Measurements from ENCODE around the gene GRIP2.

DNA sequence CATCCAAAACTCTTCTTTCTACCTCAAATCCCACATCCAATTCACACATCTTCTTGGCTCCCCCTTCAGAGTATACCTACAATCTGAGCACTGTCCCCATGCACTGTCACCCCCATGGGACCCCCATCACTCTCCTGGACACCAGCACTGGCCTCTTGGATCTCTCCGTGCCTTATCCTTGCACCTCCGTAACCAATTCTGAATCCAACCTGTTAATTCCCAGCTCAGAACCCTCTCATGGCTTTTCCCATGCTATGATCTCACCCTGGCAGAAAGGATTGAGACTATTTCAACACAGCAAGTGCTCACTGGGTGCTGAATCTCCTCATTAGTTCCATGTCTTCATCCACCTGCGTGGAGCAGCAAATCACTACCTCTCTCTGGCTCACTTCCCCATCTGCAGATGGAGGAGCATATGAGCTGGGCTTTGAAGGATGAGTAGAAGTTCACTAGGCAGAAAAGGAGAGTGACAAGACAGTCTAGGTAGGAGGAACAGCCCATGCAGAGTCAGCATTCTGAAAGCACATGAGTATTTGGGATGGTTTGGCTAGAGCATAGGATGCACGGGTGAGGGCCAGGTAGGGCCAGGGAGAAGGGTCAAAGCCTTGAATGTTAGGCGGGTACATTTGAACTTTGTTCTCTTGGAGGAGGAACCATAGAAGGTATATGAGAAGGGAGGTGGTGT lies 89.1 kb downstream of the GRIP2 start:
- TF ChIP-seq, protein P1, sequence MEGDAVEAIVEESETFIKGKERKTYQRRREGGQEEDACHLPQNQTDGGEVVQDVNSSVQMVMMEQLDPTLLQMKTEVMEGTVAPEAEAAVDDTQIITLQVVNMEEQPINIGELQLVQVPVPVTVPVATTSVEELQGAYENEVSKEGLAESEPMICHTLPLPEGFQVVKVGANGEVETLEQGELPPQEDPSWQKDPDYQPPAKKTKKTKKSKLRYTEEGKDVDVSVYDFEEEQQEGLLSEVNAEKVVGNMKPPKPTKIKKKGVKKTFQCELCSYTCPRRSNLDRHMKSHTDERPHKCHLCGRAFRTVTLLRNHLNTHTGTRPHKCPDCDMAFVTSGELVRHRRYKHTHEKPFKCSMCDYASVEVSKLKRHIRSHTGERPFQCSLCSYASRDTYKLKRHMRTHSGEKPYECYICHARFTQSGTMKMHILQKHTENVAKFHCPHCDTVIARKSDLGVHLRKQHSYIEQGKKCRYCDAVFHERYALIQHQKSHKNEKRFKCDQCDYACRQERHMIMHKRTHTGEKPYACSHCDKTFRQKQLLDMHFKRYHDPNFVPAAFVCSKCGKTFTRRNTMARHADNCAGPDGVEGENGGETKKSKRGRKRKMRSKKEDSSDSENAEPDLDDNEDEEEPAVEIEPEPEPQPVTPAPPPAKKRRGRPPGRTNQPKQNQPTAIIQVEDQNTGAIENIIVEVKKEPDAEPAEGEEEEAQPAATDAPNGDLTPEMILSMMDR (IDR thresholded peaks at IDR 0.05) = no peak
- TF ChIP-seq EZH2 (IDR thresholded peaks at IDR 0.05) (no peak), EZH2phosphoT487 (IDR thresholded peaks at IDR 0.05) (no peak)
